ENCODE data around the gene PLXNA2.
A peak's percentile ranks its signal among the peaks of the same experiment; 100 is the strongest.

Gene PLXNA2

DNA sequence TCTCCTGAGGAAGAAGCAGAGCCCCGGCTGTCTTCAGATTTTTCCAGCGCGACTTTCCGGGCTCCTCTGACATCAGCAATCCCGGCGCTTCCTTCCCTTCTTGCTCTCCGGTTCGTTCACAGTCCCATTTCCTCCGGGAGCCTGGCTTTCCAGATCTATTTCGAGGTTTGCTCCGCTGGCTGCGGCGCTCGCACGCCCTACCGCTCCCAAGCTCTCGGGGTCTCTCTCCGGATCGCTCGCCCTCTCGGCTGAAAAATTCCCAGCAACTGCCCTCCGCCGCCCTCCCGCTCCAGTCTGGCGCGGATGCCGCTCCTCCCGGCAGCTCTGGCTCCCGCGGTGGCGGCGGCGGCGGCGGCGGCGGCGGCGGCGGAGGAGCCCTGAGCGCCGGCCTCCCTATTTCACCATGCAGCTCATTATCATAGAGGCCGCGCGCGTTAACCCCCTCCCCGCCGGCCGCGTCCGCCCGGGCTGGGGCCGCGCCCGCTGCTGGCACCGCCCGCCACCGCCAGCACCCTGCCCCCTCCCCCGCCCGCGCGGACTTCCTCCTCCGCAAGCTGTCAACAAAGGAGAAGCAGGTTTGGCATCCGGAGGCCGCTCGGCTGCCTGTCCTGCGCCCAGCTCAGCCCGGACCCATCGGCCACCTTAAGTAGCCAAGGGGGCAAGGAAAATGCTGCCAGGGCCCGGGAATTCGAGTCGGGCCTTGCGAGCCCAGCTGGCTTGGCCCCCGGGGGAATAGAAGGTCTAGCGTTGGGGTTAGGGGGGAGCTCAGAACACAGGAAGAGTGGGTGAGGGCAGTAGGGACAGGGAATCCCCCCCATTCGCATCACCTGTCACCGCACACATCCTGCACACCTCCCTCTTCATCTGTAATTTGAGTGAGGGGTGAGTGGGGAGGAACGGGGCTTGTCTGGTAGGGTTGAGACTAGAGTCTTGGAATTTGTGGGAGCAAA, at the start of gene PLXNA2:
Gene PLXNA2, minus strand, starts transcription at position 418 of the 950 bp plus-strand sequence. CDS start 26,462 bp downstream, outside the sequence.
- peak; percentile 52 for DNase-seq

DNA sequence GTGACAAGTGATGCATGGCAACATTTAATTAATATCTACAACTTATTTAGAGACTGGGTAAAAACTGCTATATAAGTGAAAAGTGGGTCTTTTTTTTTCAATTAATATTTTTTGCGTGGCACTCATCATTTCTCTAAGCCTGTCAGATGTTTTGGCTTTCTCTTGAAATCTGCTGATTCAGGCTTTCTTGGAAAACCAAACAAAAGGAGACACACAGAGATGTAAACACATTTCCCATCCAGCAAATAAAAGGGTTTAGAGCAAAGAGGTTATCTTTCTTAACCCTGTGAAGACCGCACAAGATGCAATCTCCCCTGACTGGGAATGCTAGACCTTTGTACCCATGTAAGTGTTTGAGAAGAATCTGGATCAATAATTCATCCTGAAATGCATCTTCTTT, 48.7 kb upstream of the PLXNA2 start:
- no peak for DNase-seq

- no peak for DNase-seq
Measured at GRCh38 chr1:208291923-208292711, 47.9 kb upstream of the PLXNA2 start.

DNA sequence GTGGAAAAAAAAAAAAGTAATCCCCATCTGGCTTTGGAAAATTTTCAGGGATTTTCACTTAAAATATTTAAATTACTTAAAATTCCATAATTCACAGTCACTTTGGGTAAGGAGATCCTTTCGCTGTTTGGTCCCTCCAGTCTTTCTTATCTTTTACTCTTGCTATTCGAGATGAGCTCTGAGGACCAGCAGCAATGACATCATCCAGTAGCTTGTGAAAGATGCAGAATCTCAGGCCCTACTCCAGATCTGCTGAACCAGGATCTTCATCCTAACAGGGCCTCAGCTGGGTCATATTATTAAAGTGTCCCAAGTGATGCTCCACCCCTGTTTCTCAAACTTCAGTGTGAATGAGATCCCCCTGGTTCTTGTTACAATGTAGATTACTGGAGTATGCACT, 46.9 kb upstream of the PLXNA2 start:
- DNase-seq: no peak

GRCh38 chr1:208289716-208290115, 45.5 kb upstream of the PLXNA2 start:
- no peak for DNase-seq

- DNase-seq: no peak
Measured at GRCh38 chr1:208288495-208288894, 44.3 kb upstream of the PLXNA2 start.

DNA sequence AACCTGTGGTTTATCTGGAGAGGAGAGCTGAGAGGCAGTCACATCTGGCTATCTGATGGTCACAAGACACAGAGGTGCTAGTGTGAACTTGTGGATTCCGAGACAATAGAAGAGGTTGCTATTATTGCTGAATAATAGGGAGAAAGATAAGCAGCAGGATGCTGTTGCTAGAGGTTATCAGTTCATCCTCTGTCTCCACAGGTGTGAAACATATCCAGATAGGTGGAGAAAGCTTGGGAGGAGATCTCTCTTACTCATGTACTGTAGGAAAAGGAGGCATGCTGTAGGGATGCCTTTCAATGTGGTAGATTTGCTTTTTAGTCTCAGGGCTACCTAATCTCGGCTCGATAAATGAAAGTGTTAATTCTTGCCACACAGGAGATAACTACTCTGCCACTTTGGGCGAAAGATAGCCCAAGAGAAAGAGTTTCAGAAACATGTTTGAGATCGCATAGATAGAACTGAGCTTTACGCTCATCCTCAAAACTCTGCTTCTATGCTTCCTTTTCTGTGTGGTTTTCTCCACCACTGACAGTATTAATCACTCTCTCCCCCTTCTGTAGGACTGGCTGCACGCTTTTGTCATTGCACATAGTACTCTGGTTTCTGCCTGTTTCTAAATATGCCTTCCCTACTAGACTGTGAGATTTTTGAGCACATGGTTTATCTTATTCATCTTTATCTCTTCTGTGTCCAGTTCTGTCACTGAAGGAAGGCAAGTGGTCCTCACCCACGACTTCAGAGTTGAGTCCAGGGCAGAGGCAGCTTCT, 36.7 kb upstream of the PLXNA2 start:
- DNase-seq: no peak

DNA sequence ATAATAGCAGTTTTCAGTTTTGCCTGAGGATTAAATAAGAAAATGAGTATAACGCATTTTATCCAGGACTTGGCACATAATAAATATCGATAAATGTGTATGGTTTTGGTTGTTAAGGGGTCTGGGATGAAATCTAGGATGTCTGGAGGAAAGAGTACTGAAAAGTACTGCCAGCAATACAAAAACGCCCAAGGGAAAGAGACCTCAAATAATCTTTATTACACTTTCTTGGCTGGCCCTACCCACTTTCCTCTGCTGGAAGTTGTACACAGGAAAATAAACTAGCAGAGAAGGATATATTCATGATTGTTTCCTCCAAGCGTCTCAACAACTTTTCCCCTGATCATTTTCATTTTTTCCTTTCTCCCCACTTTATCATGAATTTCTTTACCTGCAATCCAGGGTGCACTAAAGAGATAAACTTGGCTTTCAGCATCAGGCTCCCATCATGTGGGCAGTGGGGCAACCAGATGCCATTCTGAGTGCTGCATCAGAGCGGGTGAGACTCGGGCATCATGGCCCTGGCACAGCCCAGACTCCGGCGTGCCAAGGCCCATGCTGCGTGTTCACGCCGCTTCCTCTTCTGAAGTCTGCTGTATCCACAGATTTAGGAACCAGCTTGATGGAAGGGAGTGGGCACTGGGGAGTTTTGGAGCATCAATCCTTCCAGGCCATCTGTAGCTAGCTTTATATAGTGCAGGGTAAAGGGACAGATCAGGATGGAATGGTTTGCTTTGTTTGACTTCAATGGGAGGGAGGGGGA, 35.8 kb upstream of the PLXNA2 start:
- no peak for DNase-seq

DNA sequence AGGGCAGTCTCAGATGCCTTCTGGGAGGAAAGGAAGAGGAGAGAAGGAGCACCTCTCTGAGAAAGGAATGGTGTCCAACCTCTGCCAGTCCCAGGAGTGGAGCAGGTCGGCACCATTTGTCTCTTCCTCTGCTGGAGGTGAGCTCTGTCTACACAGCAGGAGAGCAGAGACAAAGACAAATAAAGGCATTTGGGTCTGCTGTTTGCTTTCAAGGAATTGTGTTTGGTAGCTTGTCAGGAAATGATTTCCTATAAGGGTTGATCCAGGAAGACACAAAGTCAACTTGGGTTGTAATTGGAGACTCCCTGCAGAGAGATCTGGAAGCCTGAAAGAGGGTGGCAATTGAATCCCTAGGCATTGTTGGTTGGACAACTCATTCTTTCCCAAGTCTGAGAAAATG, 34.5 kb upstream of the PLXNA2 start:
- no peak for DNase-seq

DNA sequence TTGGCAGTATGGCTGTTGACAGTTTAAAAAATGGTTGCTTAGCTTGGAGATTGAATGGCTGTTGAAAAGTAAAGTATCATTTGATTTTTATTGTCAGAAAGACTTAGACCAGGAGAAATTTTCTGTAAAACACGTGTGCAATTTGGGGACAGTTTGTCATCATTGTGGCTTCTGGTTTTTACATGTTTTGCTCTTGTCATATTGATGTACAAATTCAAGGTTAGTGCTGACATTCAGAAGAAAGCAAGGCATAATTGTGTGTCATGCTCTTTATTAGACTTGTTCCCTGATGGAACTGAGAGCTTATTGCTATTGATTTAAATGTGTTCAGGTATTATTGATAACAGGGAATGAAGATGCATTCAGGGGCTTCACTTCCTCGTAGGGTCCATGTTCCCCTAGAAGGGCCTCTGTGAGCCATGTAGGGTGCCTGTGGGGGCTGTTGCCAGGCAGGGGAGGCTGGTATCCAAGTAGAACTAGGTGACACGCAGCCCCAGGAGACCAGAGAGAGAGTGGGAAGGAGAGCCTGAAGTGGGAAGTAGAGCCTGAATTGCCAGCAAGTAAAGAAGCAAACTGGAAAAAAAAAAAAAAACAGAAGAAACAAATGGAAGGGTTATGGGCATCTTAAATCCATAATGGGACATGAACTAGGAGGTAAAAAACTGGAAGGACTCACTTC, 32.7 kb upstream of the PLXNA2 start:
- DNase-seq: no peak

GRCh38 chr1:208275083-208275482, 30.9 kb upstream of the PLXNA2 start:
- no peak for DNase-seq

DNA sequence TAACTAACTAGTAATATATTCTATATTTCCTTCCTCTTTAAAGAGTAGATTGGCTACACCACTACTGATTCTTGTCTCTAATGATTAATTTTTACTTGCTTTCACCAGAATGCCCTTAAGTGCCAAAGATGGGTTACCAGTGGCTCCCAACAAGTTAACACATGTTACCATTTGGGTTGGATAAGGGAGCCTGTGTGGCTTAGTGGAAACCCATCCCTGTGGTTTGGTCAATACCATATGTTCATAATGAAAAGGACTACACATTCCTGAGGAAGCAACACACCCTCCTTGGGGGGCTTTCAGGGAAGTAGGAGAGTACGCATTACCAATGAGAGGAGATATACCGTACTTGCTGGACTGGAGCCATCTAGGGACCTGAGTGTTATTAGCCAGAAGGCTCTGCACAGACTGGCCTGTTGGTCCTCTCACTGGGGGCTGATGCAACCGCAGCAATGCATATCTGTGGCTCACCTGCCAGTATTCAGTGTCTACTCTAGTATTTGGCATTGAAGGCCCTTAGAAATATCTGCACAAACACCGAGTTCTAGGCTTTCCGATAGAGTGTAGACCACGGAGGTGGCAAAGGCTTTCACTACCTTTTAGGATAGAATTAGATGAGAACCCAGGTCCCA, 29.3 kb upstream of the PLXNA2 start:
- no peak for DNase-seq

DNA sequence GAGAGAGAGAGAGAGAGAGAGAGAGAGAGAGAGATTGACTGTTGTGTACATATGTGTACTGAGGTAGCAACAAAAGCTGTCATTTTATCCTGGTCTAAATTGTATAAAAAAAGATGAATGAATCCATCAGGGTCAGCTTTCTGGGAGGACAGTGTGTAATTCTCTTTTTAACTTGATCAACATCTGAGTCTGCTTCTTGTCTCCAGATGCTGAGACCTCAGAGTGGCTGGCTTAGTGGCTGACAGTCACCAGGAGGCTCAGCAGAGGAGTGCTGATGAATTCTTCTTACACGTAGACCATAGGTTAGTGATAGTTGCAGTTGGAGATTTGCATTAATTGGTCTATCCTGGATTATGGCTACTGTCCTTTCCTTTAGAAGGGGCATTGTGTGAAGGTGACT, 28.5 kb upstream of the PLXNA2 start:
- no peak for DNase-seq

GRCh38 chr1:208272311-208272710, 28.1 kb upstream of the PLXNA2 start:
- no peak for DNase-seq

GRCh38 chr1:208271236-208271635, 27.1 kb upstream of the PLXNA2 start:
- no peak for DNase-seq

GRCh38 chr1:208270651-208271141, 26.5 kb upstream of the PLXNA2 start:
- no peak for DNase-seq

DNA sequence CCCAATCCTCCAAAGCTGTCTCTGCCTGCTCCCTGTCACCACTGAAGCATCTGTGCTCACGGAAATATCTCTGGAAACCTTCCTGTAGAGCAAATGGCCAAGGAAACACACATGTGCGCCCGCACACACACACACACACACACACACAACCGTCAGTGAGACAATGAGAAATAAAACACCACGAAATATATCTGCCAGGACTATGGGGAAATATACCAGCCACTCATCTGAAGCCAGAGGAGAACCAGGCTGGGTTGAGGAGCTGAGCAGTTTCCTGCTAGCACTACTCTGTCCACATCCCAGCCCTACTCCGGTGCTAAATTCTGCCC, 25.1 kb upstream of the PLXNA2 start:
- DNase-seq: no peak

DNA sequence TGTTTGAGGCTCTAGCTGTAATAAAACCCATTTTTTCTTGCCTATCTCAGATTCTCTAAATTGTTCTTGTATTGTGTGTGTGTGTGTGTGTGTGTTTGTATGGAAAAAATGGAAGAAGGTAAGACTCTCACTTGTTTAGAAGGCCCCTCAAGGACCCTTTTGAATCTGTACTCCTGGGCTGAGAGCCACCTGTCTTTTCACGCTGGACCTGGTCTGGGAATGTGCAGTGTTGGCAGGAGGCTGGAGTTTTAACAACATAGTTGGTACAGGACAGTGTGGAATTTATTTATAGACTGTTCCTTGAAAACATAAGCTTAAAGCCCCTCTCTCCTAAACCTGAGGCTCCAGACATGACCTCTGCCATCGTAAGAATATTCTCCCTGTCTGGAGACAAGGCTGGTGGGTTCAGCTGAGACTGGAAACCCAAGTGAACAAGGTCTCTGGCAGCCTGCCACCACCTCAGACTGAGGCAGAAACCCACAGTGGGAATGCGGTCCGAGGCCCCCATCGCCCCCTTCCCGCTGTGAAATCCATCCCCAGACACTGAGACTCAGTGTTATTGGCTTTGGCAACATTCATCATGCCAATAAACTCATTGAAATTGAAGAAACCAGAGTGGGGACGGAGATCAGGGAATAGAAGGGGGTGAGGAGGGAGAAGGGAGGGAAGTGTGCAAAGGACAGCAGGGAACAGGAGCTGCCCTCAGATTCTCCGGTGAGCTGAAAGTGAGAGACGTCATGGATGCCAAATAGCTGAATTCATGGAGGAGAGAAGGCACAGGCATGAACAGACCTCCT, 24.6 kb upstream of the PLXNA2 start:
- DNase-seq: no peak

DNA sequence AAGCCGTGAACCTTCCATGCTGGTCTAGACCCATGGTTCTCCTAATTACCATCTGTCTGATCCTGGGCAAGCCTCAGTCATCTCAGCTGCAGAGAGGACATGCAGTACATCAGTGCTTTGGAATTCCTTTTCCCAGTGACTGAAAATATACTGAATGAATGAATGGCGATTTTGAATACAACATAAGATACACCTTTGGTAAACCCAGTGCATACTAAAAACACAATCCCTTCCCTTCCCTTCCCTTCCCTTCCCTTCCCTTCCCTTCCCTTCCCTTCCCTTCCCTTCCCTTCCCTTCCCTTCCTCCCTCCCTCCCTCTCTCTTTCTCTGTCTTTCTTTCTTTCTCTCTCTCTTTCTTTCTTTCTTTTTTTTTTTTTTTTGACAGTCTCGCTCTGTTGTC, 21.3 kb upstream of the PLXNA2 start:
- DNase-seq: no peak

DNA sequence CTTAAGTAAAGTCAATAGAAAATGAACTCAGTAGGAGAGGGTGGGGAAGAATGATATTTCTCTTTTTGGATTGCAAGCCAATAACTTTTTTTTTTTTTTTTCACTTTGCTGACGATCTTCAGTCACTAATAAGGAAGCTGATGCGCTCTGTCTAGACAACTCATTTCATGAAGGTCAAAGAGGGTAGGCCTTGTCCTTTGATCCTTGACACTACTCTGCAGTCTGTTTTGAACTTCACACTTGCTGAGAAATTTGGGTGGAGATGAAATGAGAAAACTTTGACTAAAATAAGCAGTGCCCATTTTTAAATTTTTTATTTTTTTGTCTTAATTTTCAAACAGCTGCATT, 20.9 kb upstream of the PLXNA2 start:
- DNase-seq: no peak

All from 8988T (cell line).